ENCODE measurements around the gene MAN1C1. TPM values are rescaled to one million over a fixed set of nuclear protein-coding genes. Genes with fewer than 3 reads are reported as not detected.
A peak's percentile ranks its signal among the peaks of the same experiment; 100 is the strongest.

MAN1C1 gene
- total RNA-seq, 1 experiment from 2014 or later, result 9.3 TPM

- no peak overlapping the region for H4K5ac ChIP-seq (ENCODE audit: insufficient read length, low read depth, low read length)
- no peak overlapping the region for H2BK120ac ChIP-seq (ENCODE audit: low read depth, low read length, poor library complexity, severe bottlenecking)
- H2AK5ac ChIP-seq (ENCODE audit: insufficient read length, low read length), result no peak overlapping the region
- H3K4me1 Mint-ChIP-seq, result peaks cover 0 to 6% of the 10 kb centered on the region in 2 experiments; a peak in 2 of 4 replicates
- H3K4ac ChIP-seq (ENCODE audit: low read depth, low read length), result no peak overlapping the region
- no peak overlapping the region for H2BK20ac ChIP-seq (ENCODE audit: low read depth, low read length, poor library complexity, severe bottlenecking)
- no peaks in the 10 kb centered on the region for H3K9me3 Mint-ChIP-seq
- H3K23me2 ChIP-seq (ENCODE audit: insufficient read length, low read depth, low read length, poor library complexity, severe bottlenecking), result no peaks in the 10 kb centered on the region
- no peak overlapping the region for H3K23ac ChIP-seq (ENCODE audit: insufficient read length, low read depth, low read length)
- H3K56ac ChIP-seq (ENCODE audit: insufficient read length, low read depth, low read length), result no peak overlapping the region
- no peaks in the 10 kb centered on the region for H3K27me3 Mint-ChIP-seq (ENCODE audit: low read depth)
- no peak overlapping the region for H2AFZ ChIP-seq (ENCODE audit: low read length)
- no peaks in the 10 kb centered on the region for H3K36me3 Mint-ChIP-seq (ENCODE audit: insufficient read depth in 1 of 3, low read depth in 3 of 3)
- H2BK5ac ChIP-seq (ENCODE audit: insufficient read length, low read length), result no peak overlapping the region
- H3K27ac ChIP-seq (ENCODE audit: insufficient read length, low read depth, low read length), result no peak overlapping the region
- DNase-seq, result peak; percentile 10
- H2BK15ac ChIP-seq (ENCODE audit: low read depth, low read length), result no peak overlapping the region
- no peak overlapping the region; a peak in 1 of 7 replicates for H3K27ac Mint-ChIP-seq
- no peaks in the 10 kb centered on the region for H3K79me2 ChIP-seq (ENCODE audit: insufficient read depth, low read length)
- H4K91ac ChIP-seq (ENCODE audit: insufficient read length, low read depth, low read length), result no peak overlapping the region
- H3K18ac ChIP-seq (ENCODE audit: insufficient read length, low read depth, low read length), result no peak overlapping the region
- TF ChIP-seq CTCF (conservative IDR thresholded peaks at IDR 0.05), result no peak
- H3K27me3 ChIP-seq (ENCODE audit: insufficient read depth, low read length), result no peaks in the 10 kb centered on the region
- H2BK12ac ChIP-seq (ENCODE audit: insufficient read length, low read depth, low read length), result no peak overlapping the region
- H3K4me2 ChIP-seq (ENCODE audit: insufficient read depth, insufficient read length, low read length), result no peak overlapping the region
- H3K9me3 ChIP-seq (ENCODE audit: control insufficient read depth, low read depth, low read length), result no peaks in the 10 kb centered on the region
- no peak overlapping the region for H3K4me3 Mint-ChIP-seq
- H4K8ac ChIP-seq (replicated peaks; ENCODE audit: insufficient read length, low read depth, low read length), result no peak overlapping the region
- no peak overlapping the region for H3K9ac ChIP-seq (ENCODE audit: extremely low read depth, insufficient read length, low read length)
- H3T11ph ChIP-seq (ENCODE audit: low read length), result no peak overlapping the region
- no peaks in the 10 kb centered on the region for H3K4me1 ChIP-seq (ENCODE audit: insufficient read depth, low read length)
- no CpG with 5 or more reads among the region's 11 CpGs for WGBS (ENCODE audit: extremely low coverage, insufficient read length, low lambda C conversion rate)
- no peaks in the 10 kb centered on the region for H3K79me1 ChIP-seq (ENCODE audit: insufficient read depth, low read depth, low read length, poor library complexity, severe bottlenecking)
- H3K14ac ChIP-seq (ENCODE audit: insufficient read depth, low read length), result no peak overlapping the region
- no peaks in the 10 kb centered on the region for H4K20me1 ChIP-seq (ENCODE audit: control insufficient read depth, insufficient read depth, insufficient read length)
Measured at GRCh38 chr1:25649505-25650288, 33.1 kb downstream of the MAN1C1 start.
